WERI-Rb-1 (cell line): ENCODE measurements around the gene KCNK7.

ENCODE experiments used
- DNase-seq: peaks from one replicate; pipeline ENCODE4 v3.0.0-alpha.2; 2020
- H3K27ac ChIP-seq: fragments of 250-450 bp; sonication (Bioruptor Pico); 2 replicates; pipeline ENCODE4 v1.5.1; 2020; ENCODE audit warnings: mild to moderate bottlenecking, moderate library complexity
- H3K27me3 ChIP-seq: fragments of 250-450 bp; sonication (Bioruptor Pico); 2 replicates; pipeline ENCODE4 v1.5.1; 2021; ENCODE audit warnings: mild to moderate bottlenecking, low read depth, moderate library complexity; ENCODE audit not compliant: insufficient read depth, severe bottlenecking
- H3K36me3 ChIP-seq: fragments of 250-450 bp; sonication (Bioruptor Pico); 2 replicates; pipeline ENCODE4 v1.5.1; 2020; ENCODE audit warnings: mild to moderate bottlenecking, moderate library complexity
- H3K4me3 ChIP-seq: 2 replicates; pipeline ENCODE4 v1.5.1; 2011; ENCODE audit warnings: low read depth, mild to moderate bottlenecking, control low read depth, low read length
- H3K9me3 ChIP-seq: fragments of 250-450 bp; sonication (Bioruptor Pico); 2 replicates; pipeline ENCODE4 v1.5.1; 2021; ENCODE audit warnings: mild to moderate bottlenecking, moderate library complexity; ENCODE audit not compliant: severe bottlenecking
- TF ChIP-seq, protein P1 (sequence below): IDR thresholded peaks from 2 replicates; pipeline ENCODE4 v1.5.1; 2011; ENCODE audit warnings: low read depth, mild to moderate bottlenecking, control low read depth, inconsistent platforms, low read length

KCNK7 gene

GRCh38 chr11:65546217-65546958, 49.2 kb downstream of the KCNK7 start:
- no peaks in the 10 kb centered on the region for H3K27me3 ChIP-seq
- H3K27ac ChIP-seq = no peak overlapping the region
- H3K9me3 ChIP-seq = no peaks in the 10 kb centered on the region
- TF ChIP-seq, protein P1, sequence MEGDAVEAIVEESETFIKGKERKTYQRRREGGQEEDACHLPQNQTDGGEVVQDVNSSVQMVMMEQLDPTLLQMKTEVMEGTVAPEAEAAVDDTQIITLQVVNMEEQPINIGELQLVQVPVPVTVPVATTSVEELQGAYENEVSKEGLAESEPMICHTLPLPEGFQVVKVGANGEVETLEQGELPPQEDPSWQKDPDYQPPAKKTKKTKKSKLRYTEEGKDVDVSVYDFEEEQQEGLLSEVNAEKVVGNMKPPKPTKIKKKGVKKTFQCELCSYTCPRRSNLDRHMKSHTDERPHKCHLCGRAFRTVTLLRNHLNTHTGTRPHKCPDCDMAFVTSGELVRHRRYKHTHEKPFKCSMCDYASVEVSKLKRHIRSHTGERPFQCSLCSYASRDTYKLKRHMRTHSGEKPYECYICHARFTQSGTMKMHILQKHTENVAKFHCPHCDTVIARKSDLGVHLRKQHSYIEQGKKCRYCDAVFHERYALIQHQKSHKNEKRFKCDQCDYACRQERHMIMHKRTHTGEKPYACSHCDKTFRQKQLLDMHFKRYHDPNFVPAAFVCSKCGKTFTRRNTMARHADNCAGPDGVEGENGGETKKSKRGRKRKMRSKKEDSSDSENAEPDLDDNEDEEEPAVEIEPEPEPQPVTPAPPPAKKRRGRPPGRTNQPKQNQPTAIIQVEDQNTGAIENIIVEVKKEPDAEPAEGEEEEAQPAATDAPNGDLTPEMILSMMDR = no peak
- H3K4me3 ChIP-seq = no peak overlapping the region
- no peaks in the 10 kb centered on the region for H3K36me3 ChIP-seq
- no peak for DNase-seq

- H3K27me3 ChIP-seq = no peaks in the 10 kb centered on the region
- DNase-seq = no peak
- no peaks in the 10 kb centered on the region for H3K36me3 ChIP-seq
- no peak overlapping the region for H3K4me3 ChIP-seq
- TF ChIP-seq, protein P1 = no peak
- H3K9me3 ChIP-seq = no peaks in the 10 kb centered on the region
- no peak overlapping the region for H3K27ac ChIP-seq
Observed at GRCh38 chr11:65545853-65546216, 49.8 kb downstream of the KCNK7 start.
